Measurements from ENCODE around the gene ZNF296.

The ZNF296 gene

DNA sequence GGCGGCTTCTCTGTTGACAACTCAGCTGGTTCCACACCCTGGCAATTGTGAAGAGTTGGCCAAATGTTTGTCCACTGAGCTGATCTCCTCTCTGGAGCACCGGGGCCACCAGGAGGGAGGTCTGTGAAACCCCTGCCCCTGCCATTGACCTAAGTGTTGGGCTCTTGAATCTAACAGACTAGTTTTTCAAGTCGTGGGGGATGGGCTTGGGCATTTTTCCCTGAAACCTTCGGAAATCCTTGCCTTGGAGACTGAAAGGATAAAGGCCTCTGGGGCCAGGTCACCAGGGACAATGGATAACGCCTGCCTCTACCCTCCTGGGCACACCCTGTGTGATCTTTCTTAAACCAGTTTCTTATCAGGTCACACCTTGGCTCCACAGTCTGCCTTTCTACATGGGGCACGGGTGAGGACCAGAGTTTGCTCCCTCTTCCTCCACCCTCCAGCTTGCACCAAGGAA is 3.7 kb upstream of the ZNF296 start:
- Mint-ChIP-seq H3K27ac (peak overlapping the region; percentile 96), H3K9me3 (no peaks in the 10 kb centered on the region), H3K4me3 (peak overlapping the region; percentile 99), H3K36me3 (ENCODE audit: low read depth) (peaks cover 20% of the 10 kb centered on the region), H3K27me3 (no peaks in the 10 kb centered on the region), H3K4me1 (ENCODE audit: low read depth) (peaks cover 47% of the 10 kb centered on the region)

DNA sequence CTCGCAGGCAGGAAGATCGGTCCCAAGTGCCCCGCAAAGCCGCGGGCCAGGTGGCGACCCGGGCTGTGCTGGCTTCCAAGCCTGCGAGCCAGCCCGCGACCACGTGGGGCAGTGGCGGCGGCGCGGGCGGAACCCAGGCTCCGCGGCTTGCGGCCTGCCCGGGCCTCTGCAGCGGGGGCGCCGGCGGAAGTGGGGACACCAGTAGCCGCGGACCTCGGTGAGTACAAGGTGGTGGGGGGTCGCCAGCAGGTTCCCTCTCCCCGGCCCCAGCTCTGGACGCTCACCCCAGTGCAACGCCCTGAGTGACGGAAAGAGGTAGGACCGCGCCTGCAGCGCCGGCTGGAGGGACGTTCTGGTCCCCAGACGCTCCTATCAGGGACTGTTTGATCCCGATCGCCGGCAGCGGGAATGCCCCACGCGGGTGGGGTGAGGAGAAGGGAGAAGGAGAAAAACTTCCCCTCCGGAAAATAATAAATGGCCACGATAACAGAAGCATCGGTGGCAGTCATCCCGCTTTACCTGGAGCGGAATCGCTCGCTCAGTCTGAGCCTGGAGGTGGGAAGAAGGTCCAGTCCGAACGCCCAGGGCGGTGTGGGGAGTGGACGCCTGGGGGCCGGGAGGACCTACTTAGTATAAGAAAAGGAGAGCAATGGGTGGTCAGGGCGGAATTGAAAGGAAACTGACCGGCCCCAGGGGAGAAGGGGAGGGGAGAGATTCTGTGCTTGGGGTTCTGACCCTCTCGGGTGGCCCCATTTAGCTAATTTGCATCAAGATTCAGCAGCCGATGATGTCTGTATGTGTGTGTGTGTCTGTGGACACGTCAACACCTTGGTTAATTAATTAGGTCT is 3.0 kb upstream of the ZNF296 start, which contains the start of gene GEMIN7:
TSS of gene GEMIN7 (plus strand) at position 198 of the 848 bp plus-strand sequence. CDS start 10,855 bp downstream, outside the sequence.
- Mint-ChIP-seq H3K4me1 (ENCODE audit: low read depth) (peaks cover 53% of the 10 kb centered on the region), H3K9me3 (no peaks in the 10 kb centered on the region), H3K4me3 (peak within 1 kb of the TSS; percentile 99), H3K27me3 (no peaks in the 10 kb centered on the region), H3K36me3 (ENCODE audit: low read depth) (peaks cover 19% of the 10 kb centered on the region), H3K27ac (peak within 1 kb of the TSS; percentile 96)

DNA sequence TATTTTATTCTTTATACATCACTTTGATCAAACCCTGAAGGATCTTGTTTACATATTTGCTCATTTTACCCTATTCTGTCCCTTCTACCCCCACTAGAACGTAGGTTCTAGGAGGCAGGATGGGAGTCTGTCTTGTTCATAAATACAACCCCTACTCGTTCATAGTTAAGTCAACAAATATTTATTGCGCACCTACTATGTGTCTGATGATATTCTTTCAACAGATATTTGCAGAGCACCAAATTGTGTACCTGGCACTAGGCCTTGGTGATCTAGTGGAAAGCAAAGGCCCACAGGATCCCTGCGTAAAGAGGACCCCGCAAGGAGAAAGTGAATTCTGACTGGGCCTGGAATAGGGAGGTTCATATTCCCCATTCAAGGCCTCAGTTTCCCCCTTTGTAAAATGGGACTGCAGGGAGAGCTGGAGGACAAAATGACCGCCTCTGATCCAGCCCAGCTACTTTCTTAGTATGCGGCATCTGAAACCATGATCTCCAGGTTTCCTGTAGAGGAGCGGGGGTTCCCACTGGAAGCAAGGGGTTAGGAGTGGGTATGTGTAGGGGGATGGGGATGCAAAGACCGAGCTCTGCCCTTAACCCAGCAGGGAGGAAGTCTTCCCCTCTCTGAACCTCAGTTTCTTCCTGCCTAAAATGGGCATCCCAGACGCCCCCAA is 2.2 kb upstream of the ZNF296 start:
- H3K4me3 Mint-ChIP-seq = peak overlapping the region; percentile 99
- H3K27ac Mint-ChIP-seq = peak overlapping the region; percentile 77
- peaks cover 19% of the 10 kb centered on the region for H3K36me3 Mint-ChIP-seq (ENCODE audit: low read depth)
- H3K9me3 Mint-ChIP-seq = no peaks in the 10 kb centered on the region
- H3K4me1 Mint-ChIP-seq (ENCODE audit: low read depth) = peaks cover 53% of the 10 kb centered on the region
- no peaks in the 10 kb centered on the region for H3K27me3 Mint-ChIP-seq

DNA sequence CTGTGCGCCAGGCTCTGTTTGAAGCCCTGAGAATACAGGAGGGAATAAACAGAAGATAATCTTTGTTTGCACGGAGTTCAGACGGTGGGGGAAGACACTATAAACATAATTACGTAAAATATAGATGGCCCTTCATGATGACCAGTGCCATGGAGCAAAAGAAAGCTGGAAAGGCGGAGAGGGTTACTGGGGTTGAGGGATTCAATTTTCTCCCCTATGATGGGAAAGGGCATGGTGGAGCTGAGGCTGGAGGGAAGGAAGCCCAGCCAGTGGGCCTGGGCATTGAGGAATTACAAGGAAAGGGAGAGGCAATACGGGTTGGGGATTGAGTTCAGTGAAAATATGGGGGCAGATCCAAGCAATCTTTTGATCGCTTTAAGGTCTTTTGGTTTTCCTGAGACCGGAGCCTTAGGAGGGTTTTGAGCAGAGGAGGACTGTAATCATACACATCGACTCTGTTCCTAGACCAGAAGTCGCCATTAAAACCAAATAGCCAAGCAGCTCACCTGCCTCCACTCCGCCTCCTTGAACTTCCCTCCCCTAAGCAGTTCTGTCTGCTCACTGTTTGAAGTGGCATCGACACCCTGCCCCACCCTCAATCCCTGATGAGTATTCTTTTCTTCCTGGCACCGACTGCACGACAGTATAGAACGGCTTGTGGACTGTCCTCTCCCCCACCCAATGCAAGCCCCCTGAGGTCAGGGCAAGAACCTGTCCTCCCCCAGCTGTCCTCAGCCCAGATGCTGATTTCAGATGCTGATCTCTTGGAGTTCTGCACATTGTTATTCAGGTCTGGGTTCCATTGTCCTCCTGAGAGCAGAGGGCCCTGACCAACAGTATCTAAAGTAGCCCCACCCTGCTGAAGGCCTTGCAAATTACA is 813 bp upstream of the ZNF296 start:
- H3K4me1 Mint-ChIP-seq (ENCODE audit: low read depth) = peaks cover 50% of the 10 kb centered on the region

DNA sequence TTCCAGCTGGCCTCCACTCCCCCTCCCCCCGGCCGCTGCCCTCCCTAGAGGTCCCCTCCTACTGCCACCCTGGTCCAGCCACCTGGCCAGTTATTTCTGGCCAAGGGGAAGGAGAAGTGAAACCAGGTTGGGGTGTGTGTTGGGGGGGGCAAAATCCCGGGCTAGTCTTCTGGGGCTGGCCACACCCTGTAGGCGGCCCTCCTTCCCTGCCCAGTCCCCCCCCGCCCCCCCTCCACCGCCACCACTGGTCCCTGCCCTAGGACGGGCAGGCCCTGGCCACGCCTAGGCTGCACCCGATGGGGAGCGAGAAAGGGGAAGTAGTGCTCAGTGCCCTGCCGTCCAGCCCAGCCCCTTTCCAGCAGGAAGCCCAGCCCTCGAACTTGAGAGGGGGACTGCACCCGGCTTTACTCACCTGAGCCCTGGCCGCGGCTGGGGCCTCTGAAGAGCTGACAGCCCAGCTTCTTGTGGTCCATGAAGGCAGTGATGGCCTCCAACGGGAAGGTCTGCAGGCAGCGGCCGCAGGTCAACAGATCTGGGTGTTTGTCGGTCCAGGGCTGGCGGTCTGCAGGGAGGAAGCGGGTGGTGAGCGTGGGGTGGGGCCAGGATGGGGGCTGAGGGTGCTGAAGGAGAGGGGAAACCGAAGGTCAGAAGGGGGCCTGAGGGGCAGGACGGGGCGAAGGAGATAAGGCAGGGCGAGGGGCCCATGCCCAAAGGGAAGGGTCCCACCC is 813 bp downstream of the ZNF296 start:
- Mint-ChIP-seq H3K4me3 (peak overlapping the region; percentile 85), H3K27ac (peak overlapping the region; percentile 67), H3K9me3 (no peaks in the 10 kb centered on the region), H3K27me3 (no peaks in the 10 kb centered on the region), H3K4me1 (ENCODE audit: low read depth) (peaks cover 35% of the 10 kb centered on the region), H3K36me3 (ENCODE audit: low read depth) (peaks cover 2% of the 10 kb centered on the region)

More for the DNA sequence above, 813 bp upstream of the ZNF296 start:
- H3K4me3 Mint-ChIP-seq = peak overlapping the region; percentile 85
- H3K9me3 Mint-ChIP-seq = no peaks in the 10 kb centered on the region
- H3K27me3 Mint-ChIP-seq = no peaks in the 10 kb centered on the region
- peaks cover 9% of the 10 kb centered on the region for H3K36me3 Mint-ChIP-seq (ENCODE audit: low read depth)
- H3K27ac Mint-ChIP-seq = peak overlapping the region; percentile 82

DNA sequence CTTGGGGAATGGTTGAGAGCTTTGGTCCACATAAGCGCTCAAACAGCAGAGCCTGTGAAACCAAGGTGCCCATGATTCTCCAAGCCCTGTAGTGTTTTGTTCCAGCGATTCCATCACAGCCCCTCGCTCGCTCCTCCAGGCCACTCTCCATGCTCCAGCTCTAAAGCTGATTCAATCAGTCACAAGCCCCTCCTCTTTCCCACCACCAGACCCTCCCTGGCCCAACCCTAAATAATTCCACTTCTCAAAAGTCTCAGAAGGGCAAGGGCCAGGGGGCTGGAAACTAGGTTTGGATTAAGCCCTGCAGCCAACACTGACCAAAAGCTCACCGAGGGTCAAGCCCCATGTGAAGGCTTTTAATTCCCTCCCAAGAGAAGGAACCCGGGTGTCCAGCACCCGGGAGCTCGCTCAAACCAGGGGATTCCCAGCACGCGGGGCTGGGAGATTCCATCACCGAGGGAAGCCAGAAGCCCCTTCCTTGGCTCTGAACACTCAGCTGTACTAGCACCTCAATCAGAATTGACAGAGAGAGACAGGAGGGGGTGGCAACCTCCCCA is 1.5 kb downstream of the ZNF296 start:
- H3K27ac Mint-ChIP-seq = peak overlapping the region; percentile 36
- peaks cover 30% of the 10 kb centered on the region for H3K4me1 Mint-ChIP-seq (ENCODE audit: low read depth)
- peaks cover 6% of the 10 kb centered on the region for H3K36me3 Mint-ChIP-seq (ENCODE audit: low read depth)
- H3K27me3 Mint-ChIP-seq = no peaks in the 10 kb centered on the region
- H3K4me3 Mint-ChIP-seq = peak overlapping the region; percentile 85
- H3K9me3 Mint-ChIP-seq = no peaks in the 10 kb centered on the region

DNA sequence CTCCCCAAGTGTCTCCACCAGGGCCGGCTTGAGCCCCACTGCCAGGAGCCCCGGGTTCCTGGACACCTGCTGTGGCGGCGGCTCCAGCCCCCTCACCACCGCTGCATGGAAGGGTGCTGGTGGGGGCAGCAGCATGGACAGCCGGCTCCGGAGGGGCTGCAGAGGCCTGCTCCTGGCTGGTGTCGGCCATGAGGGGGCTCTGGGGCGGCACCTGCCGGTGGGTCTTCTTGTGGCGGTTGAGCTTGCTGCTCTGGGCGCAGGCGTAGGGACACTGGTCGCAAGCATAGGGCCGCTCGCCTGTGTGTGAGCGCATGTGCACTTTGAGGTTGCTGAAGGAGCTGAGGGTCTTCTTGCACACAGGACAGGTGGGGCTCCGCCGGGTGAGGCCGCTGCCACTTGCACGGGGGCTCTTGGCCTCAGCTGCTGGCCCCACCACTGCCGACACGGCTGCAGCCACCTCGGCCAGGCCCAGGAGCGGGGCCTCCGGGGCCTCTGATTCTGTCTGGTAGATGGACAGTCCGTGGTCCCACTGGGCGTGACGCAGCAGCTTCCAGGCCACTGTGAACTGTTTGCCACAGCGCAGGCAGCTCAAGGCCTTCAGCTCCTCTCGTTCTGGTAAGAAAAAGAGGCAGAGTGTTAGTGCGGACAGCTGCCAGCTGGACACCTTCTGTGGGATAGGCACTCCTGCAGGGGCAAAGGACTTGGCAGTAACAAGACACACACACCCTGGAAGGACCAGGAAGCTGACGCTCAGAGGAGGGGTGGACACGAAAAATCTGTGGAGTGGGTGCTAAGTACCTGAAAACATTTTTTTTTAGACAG is 4.1 kb downstream of the ZNF296 start:
- Mint-ChIP-seq H3K27ac (no peak overlapping the region), H3K4me1 (ENCODE audit: low read depth) (peaks cover 15% of the 10 kb centered on the region), H3K4me3 (no peak overlapping the region), H3K9me3 (no peaks in the 10 kb centered on the region), H3K36me3 (ENCODE audit: low read depth) (peaks cover 11% of the 10 kb centered on the region), H3K27me3 (no peaks in the 10 kb centered on the region)

DNA sequence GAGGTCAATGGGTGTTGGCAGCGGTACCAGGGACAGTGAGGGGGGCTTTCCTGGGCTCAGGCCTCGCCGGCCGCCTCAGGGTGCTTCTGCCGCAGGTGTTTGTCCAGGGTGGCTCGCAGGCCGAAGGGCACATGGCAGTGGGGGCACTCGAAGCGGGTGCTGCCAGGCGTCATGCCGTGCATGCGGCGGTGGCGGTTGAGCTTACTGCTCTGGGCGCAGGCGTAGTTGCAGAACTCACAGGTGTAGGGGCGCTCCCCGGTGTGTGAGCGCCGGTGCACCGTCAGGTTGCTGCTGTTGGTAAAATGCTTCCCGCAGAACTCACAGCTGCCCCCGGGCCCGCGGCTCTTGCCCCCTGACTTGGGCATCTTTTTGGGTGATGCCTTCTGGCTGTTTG is 4.7 kb downstream of the ZNF296 start:
- H3K9me3 Mint-ChIP-seq = no peaks in the 10 kb centered on the region
- no peak overlapping the region for H3K27ac Mint-ChIP-seq
- H3K4me1 Mint-ChIP-seq (ENCODE audit: low read depth) = peaks cover 9% of the 10 kb centered on the region
- no peak overlapping the region for H3K4me3 Mint-ChIP-seq
- no peaks in the 10 kb centered on the region for H3K27me3 Mint-ChIP-seq
- peaks cover 11% of the 10 kb centered on the region for H3K36me3 Mint-ChIP-seq (ENCODE audit: low read depth)

DNA sequence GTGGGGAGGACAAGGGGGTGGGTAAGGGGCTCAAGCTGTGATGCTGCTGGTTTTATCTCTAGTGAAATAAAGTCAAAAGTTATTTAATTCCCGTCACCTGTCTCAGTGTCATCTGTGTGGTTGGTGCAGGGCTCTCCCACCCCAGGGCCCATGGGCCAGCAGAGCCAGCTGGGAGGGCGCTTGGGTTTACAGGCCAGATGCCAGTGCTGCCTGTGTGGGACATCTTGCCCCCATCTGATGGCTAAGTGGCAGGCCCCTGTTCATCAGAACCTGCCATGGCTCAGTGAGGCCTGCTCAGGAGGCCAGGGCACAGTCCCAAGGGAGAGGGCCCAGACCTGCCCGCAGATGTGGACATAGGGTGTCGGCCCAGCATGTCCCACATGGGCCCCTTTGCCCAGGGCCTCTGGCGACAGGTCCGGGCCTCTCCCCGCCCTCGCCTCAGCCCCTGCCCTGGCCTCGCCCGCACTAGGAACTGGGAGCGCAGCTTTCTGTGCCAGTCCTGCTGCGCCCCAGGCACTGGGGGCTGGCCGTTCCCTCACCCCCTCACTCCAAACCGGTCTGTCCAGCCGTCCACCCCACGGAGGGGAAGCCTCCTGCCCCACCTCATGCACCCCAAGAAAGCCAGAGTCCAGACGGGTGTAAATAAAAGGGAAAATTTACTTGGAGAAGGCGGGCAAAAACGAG is 5.3 kb downstream of the ZNF296 start:
- Mint-ChIP-seq H3K36me3 (ENCODE audit: low read depth) (peaks cover 11% of the 10 kb centered on the region), H3K4me3 (no peak overlapping the region), H3K27ac (no peak overlapping the region), H3K27me3 (no peaks in the 10 kb centered on the region), H3K4me1 (ENCODE audit: low read depth) (peaks cover 7% of the 10 kb centered on the region), H3K9me3 (no peaks in the 10 kb centered on the region)

DNA sequence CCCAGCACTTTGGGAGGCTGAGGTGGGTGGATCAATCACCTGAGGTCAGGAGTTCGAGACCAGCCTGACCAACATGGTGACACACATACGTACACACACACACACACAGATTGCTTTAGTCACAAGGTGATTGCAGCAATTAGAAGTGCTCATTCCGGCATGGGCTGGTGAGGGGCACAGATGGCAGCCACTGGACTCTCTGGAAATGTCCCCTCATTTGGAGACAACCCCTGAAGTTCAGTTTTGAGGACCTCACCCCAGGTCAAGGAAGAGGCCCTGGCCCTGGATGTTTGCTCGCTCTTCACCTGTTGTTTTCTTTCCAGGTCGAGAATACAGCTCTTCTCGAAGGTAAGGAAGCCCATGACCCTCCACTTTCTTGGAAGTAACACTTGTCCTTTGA is 6.1 kb downstream of the ZNF296 start:
- H3K36me3 Mint-ChIP-seq (ENCODE audit: low read depth) = peaks cover 15% of the 10 kb centered on the region
- H3K4me1 Mint-ChIP-seq (ENCODE audit: low read depth) = peaks cover 7% of the 10 kb centered on the region
- no peaks in the 10 kb centered on the region for H3K27me3 Mint-ChIP-seq
- no peaks in the 10 kb centered on the region for H3K9me3 Mint-ChIP-seq
- H3K27ac Mint-ChIP-seq = no peak overlapping the region
- no peak overlapping the region for H3K4me3 Mint-ChIP-seq

DNA sequence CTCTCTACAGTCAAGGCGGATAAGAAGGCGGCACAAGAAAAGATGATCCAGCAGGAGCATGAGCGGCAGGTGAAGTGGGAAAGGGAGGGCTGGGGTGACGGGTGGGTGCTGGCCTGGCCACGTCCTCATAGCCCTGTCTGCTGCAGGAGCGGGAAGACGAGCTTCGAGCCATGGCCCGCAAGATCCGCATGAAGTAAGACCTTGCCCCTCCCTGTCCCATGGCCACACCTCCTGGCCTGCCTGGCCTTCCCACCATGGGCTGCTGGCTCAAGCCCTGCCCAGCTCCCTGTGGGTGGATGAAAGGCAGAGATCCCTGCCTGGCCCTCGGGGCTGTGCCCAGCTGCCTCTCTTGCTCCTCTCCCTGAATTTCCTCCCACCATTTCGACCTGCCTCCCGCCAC is 7.2 kb downstream of the ZNF296 start:
- H3K4me3 Mint-ChIP-seq = no peak overlapping the region
- no peak overlapping the region for H3K27ac Mint-ChIP-seq
- H3K27me3 Mint-ChIP-seq = no peaks in the 10 kb centered on the region
- H3K36me3 Mint-ChIP-seq (ENCODE audit: low read depth) = peaks cover 15% of the 10 kb centered on the region
- H3K9me3 Mint-ChIP-seq = no peaks in the 10 kb centered on the region
- no peaks in the 10 kb centered on the region for H3K4me1 Mint-ChIP-seq (ENCODE audit: low read depth)

DNA sequence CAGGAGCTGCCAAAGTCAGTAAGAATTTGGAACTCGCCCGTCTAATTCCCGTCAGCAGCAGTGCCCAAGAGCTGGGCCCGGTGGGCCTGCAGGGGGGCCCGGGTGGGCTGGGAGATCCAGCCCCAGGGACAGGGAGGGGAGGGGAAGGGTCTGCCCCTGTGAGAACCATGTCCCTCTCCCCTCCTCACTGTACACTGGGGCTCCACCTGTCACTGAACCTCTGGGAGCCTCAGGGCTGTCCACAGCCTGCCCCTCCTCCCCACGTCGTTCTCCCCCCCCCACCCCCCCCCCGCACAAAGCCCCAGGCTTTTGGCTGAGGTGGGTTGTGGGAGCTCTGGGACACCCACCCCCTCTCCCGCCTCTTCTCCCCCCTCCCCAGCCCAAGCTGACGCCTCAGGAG is 8.2 kb downstream of the ZNF296 start:
- no peak overlapping the region for H3K27ac Mint-ChIP-seq
- no peaks in the 10 kb centered on the region for H3K9me3 Mint-ChIP-seq
- H3K27me3 Mint-ChIP-seq = no peaks in the 10 kb centered on the region
- no peak overlapping the region for H3K4me3 Mint-ChIP-seq
- H3K4me1 Mint-ChIP-seq (ENCODE audit: low read depth) = no peaks in the 10 kb centered on the region
- peaks cover 15% of the 10 kb centered on the region for H3K36me3 Mint-ChIP-seq (ENCODE audit: low read depth)
